GM12878 (cell line): Measurements from ENCODE around the gene PTRH2. TPM values are rescaled to one million over a fixed set of nuclear protein-coding genes. Genes with fewer than 3 reads are reported as not detected.

Experiments
- ATAC-seq: fragments of 200-7000 bp; cut with Tn5 transposase; 3 replicates; pipeline ENCODE4 v1.9.1; 2020; ENCODE audit warnings: mild to moderate bottlenecking, moderate library complexity
- BruUV-seq: library from RNA; stranded (reverse); fragments of 400-500 nt; replicated peaks from 2 replicates; lab custom pipeline; 2021; lab: Mats Ljungman, UMichigan
- CTCF ChIA-PET: fragments of 300-600 bp; sonication (Branson Sonifier 250); formaldehyde crosslinking; extraction: SDS; loops from one replicate; lab custom pipeline; 2021; ENCODE audit warnings: inconsistent platforms; lab: Yijun Ruan, JAX
- POLR2A ChIA-PET: fragments of 350-600 bp; formaldehyde crosslinking; extraction: SDS; loops from one replicate; lab custom pipeline; 2021; ENCODE audit warnings: inconsistent platforms; lab: Charles Lee
- RAD21 ChIA-PET: fragments of 300-600 bp; sonication (Branson Sonifier 250); formaldehyde crosslinking; loops from one replicate; lab custom pipeline; 2023; ENCODE audit warnings: antibody characterized with exemption; ENCODE audit not compliant: unreplicated experiment; lab: Charles Lee
- SMC1A ChIA-PET: fragments of 300-600 bp; sonication (Branson Sonifier 250); formaldehyde crosslinking; loops from one replicate; lab custom pipeline; 2023; ENCODE audit not compliant: unreplicated experiment, uncharacterized antibody; lab: Charles Lee
- DNase-seq: peaks from one replicate; pipeline ENCODE4 v3.0.0-alpha.2; 2011; ENCODE audit warnings: low read depth, low spot score
- FAIRE-seq: peaks from 3 replicates; lab custom pipeline; 2011; peaks lifted over from hg19 to GRCh38; lab: Jason Lieb, UNC
- H2AFZ ChIP-seq: 2 replicates; pipeline ENCODE4 v1.6.0; 2011; ENCODE audit warnings: low read depth, low read length, control low read depth; ENCODE audit not compliant: control insufficient read depth
- H3K27ac ChIP-seq: 2 replicates; pipeline ENCODE4 v1.5.1; 2011; ENCODE audit warnings: control low read depth; ENCODE audit not compliant: control insufficient read depth, insufficient read depth
- H3K27me3 ChIP-seq, 2 experiments: replicated peaks in 1 of 2; 2 replicates each; pipeline versions ENCODE4 v1.6.0 to v1.6.1; 2011; ENCODE audit warnings: low read length in 1 of 2; ENCODE audit not compliant: control insufficient read depth in 2 of 2, insufficient read depth in 2 of 2
- H3K36me3 ChIP-seq, 2 experiments: 2 replicates each; pipeline ENCODE4 v1.5.1; 2011; ENCODE audit warnings: low read length in 1 of 2; ENCODE audit not compliant: control insufficient read depth in 2 of 2, insufficient read depth in 2 of 2
- H3K4me1 ChIP-seq: 2 replicates; pipeline ENCODE4 v1.6.1; 2011; ENCODE audit warnings: mild to moderate bottlenecking, low read length, moderate library complexity, mixed read lengths; ENCODE audit not compliant: control insufficient read depth, insufficient read depth
- H3K4me2 ChIP-seq: 2 replicates; pipeline ENCODE4 v1.6.0; 2011; ENCODE audit warnings: control low read depth; ENCODE audit not compliant: control insufficient read depth, insufficient read depth
- H3K4me3 ChIP-seq: fragments of 200-600 bp; sonication (generic); 2 replicates; pipeline ENCODE4 v1.5.1; 2016
- H3K79me2 ChIP-seq: 2 replicates; pipeline ENCODE4 v1.6.0; 2011; ENCODE audit warnings: low read length; ENCODE audit not compliant: control insufficient read depth, insufficient read depth
- H3K9ac ChIP-seq: 2 replicates; pipeline ENCODE4 v1.8.0; 2011; ENCODE audit warnings: low read length, control low read depth, mixed read lengths; ENCODE audit not compliant: control insufficient read depth, insufficient read depth
- H3K9me3 ChIP-seq: replicated peaks from 3 replicates; pipeline ENCODE4 v1.5.1; 2011; ENCODE audit warnings: mild to moderate bottlenecking, low read length; ENCODE audit not compliant: control insufficient read depth, insufficient read depth
- H4K20me1 ChIP-seq: 2 replicates; pipeline ENCODE4 v1.6.0; 2011; ENCODE audit not compliant: control insufficient read depth, insufficient read depth
- CEBPB ChIP-seq, 2 experiments: fragments of 150-350 bp in 1 of 2; IDR thresholded peaks; 2 replicates each; pipeline ENCODE4 v1.6.1; 2012 to 2014; ENCODE audit warnings: low read depth in 2 of 2, low read length in 2 of 2, borderline replicate concordance in 1 of 2, inconsistent platforms in 1 of 2
- EP300 ChIP-seq, 2 experiments: fragments of 150-350 bp in 1 of 2; IDR thresholded peaks; 2 replicates each; pipeline ENCODE4 v1.6.1; 2011 to 2012; ENCODE audit warnings: low read depth in 2 of 2, low read length in 2 of 2, borderline replicate concordance in 1 of 2, improper control_type of control experiment in 1 of 2, inconsistent platforms in 1 of 2; ENCODE audit not compliant: control insufficient read depth in 1 of 2
- FOXM1 ChIP-seq: IDR thresholded peaks from 2 replicates; pipeline ENCODE4 v1.6.1; 2012; ENCODE audit warnings: low read depth, mild to moderate bottlenecking, inconsistent platforms, low read length, moderate library complexity
- IKZF2 ChIP-seq, 2 experiments: fragments of 450-650 bp; IDR thresholded peaks; 2 replicates each; pipeline ENCODE4 v1.6.1; 2017; ENCODE audit warnings: mild to moderate bottlenecking in 2 of 2, moderate library complexity in 2 of 2
- IRF4 ChIP-seq: IDR thresholded peaks from 2 replicates; pipeline ENCODE4 v1.6.1; 2011; ENCODE audit warnings: low read depth, low read length
- KLF5 ChIP-seq: fragments of 450-650 bp; IDR thresholded peaks from 2 replicates; pipeline ENCODE4 v1.6.1; 2014; ENCODE audit warnings: mild to moderate bottlenecking; ENCODE audit not compliant: partially characterized antibody
- MTA3 ChIP-seq: IDR thresholded peaks from 2 replicates; pipeline ENCODE4 v1.6.1; 2012; ENCODE audit warnings: low read length, inconsistent platforms, borderline replicate concordance
- NBN ChIP-seq: fragments of 450-650 bp; IDR thresholded peaks from 2 replicates; pipeline ENCODE4 v1.6.1; 2016
- NFYA ChIP-seq: IDR thresholded peaks from 2 replicates; pipeline ENCODE4 v1.6.1; 2011; ENCODE audit warnings: low read depth, mild to moderate bottlenecking, low read length, improper control_type of control experiment, borderline replicate concordance
- NR2C1 ChIP-seq: fragments of 450-650 bp; IDR thresholded peaks from 2 replicates; pipeline ENCODE4 v1.6.1; 2017; ENCODE audit warnings: antibody characterized with exemption, mild to moderate bottlenecking, moderate library complexity
- POU2F2 ChIP-seq: IDR thresholded peaks from 3 replicates; pipeline ENCODE4 v1.6.1; 2011; ENCODE audit warnings: low read depth, mild to moderate bottlenecking, low read length, borderline replicate concordance
- RUNX3 ChIP-seq: IDR thresholded peaks from 2 replicates; pipeline ENCODE4 v1.6.1; 2012; ENCODE audit warnings: low read length, inconsistent platforms
- SP1 ChIP-seq: IDR thresholded peaks from one replicate; pipeline ENCODE4 v1.6.1; 2011; ENCODE audit warnings: low read depth, low read length
- SUPT20H ChIP-seq: IDR thresholded peaks from 2 replicates; pipeline ENCODE4 v1.6.1; 2011; ENCODE audit warnings: low read depth, mild to moderate bottlenecking, low read length, moderate library complexity, borderline replicate concordance; ENCODE audit not compliant: control insufficient read depth
- TAF1 ChIP-seq: IDR thresholded peaks from 2 replicates; pipeline ENCODE4 v1.6.1; 2011; ENCODE audit warnings: mild to moderate bottlenecking, low read depth, low read length, borderline replicate concordance
- ZNF207 ChIP-seq: fragments of 450-650 bp; IDR thresholded peaks from 2 replicates; pipeline ENCODE4 v1.6.1; 2014; ENCODE audit warnings: antibody characterized with exemption, mild to moderate bottlenecking, borderline replicate concordance
- ZZZ3 ChIP-seq: IDR thresholded peaks from 2 replicates; pipeline ENCODE4 v1.6.1; 2011; ENCODE audit warnings: low read depth; ENCODE audit not compliant: control insufficient read depth, insufficient read length
- WGBS: methylation state at CpG from one replicate; pipeline ENCODE4 v1.1.6; 2016; ENCODE audit warnings: low lambda C conversion rate; ENCODE audit not compliant: insufficient replicate concordance, insufficient coverage; ENCODE audit errors: missing lambda C conversion rate; 5-methylcytosine and 5-hydroxymethylcytosine counted together
- in situ Hi-C: fragments of 300-500 bp; cut with MboI; formaldehyde crosslinking; loops from 9 replicates; pipeline ENCODE4 v1.14.3; 2018; ENCODE audit warnings: mixed read lengths
- intact Hi-C: fragments of 100-400 bp; cut with micrococcal nuclease; formaldehyde crosslinking; loops from one replicate; pipeline ENCODE4 v1.14.2; 2022; ENCODE audit not compliant: unreplicated experiment
- polyA plus RNA-seq, 11 experiments: library from polyadenylated mRNA; depleted of rRNA in 4 of 11; unstranded in 6 of 11; stranded (reverse) in 5 of 11; fragments of >200 nt; fragmentation: Nextera tagmentation in 4 of 11; fragmentation: Illumina TruSeq in 1 of 11; extraction: Ambion mirVana in 4 of 11; extraction: Trizol in 1 of 11; gene quantifications; 1 replicate in 1 of 11; 2 replicates in 10 of 11; pipeline versions ENCODE4 v1.2.1 to v1.2.3, GENCODE V29; 2011 to 2016; ENCODE audit warnings: inconsistent platforms in 2 of 11, missing spikeins in 2 of 11, low read depth in 1 of 11
- total RNA-seq, 4 experiments: library from RNA; depleted of rRNA in 3 of 4; stranded (reverse); fragments of >200 nt in 3 of 4; fragmentation: Illumina TruSeq in 1 of 4; extraction: Trizol in 1 of 4; gene quantifications; 2 replicates each; pipeline versions ENCODE4 v1.2.1 to v1.2.3, GENCODE V29; 2013 to 2021

The PTRH2 gene
- total and polyA plus RNA-seq, 10 of the 15 experiments (the other 5 are each of a cell fraction or from before 2014, with no cell fraction given): 37.7 to 156 (median 63.4) TPM

GRCh38 chr17:59669411-59669810 is 37.8 kb downstream of the PTRH2 start:
- POLR2A ChIA-PET: interaction anchor here (1.0 to 2.6 kb wide), 3 partner anchors 26 to 49 kb away, joined by 3 to 23 read pairs (median 4); partner anchors contain the start of genes CLTC, PTRH2 and VMP1

More at GRCh38 chr17:59669411-59669810, 37.8 kb downstream of the PTRH2 start:
- Histone ChIP-seq H3K4me1 (peaks cover 8% of the 10 kb centered on the region), H3K9me3 (no peaks in the 10 kb centered on the region), H3K9ac (no peak overlapping the region), H2AFZ (no peak overlapping the region), H3K79me2 (peaks cover 6% of the 10 kb centered on the region), H3K27ac (peak overlapping the region; percentile 52; the same call in 1 of the 2 replicates), H3K4me2 (no peak overlapping the region), H3K4me3 (no peak overlapping the region), H3K27me3 (no peaks in the 10 kb centered on the region), H4K20me1 (no peaks in the 10 kb centered on the region), H3K36me3 (peaks cover 6 to 43% of the 10 kb centered on the region in 2 experiments)
- ChIA-PET SMC1A (interaction anchor here (0.8 to 5.8 kb wide), 17 partner anchors 9 to 784 kb away, joined by 3 to 70 read pairs (median 3); partner anchors contain the start of gene CLTC), CTCF (interaction anchor here (0.9 to 3.7 kb wide), 5 partner anchors 9 to 106 kb away, joined by 3 to 11 read pairs (median 5); no protein-coding TSS in a partner anchor), RAD21 (interaction anchor here (0.7 to 3.4 kb wide), 10 partner anchors 17 to 449 kb away, joined by 3 to 29 read pairs (median 6); partner anchors contain the start of genes CLTC, GDPD1, PTRH2 and VMP1)
- 26% methylated on average over 1 of the region's 1 CpG for WGBS
- intact Hi-C loops: no loop called here
- ATAC-seq (peak; percentile 78), FAIRE-seq (peak; percentile 72), DNase-seq (no peak)
- BruUV-seq: no TSS peak
- in situ Hi-C loops: no loop called here
- TF ChIP-seq FOXM1 (no peak), SP1 (no peak), KLF5 (no peak), NBN (no peak), ZNF207 (no peak), ZZZ3 (no peak), CEBPB (IDR thresholded peaks at IDR 0.05; ENCODE audit: borderline replicate concordance in 1 of 2, low read depth in 2 of 2, low read length in 2 of 2) (no peak), RUNX3 (no peak), IRF4 (no peak), NR2C1 (no peak), EP300 (IDR thresholded peaks at IDR 0.05; ENCODE audit: borderline replicate concordance in 1 of 2, control insufficient read depth in 1 of 2, low read depth in 2 of 2, low read length in 2 of 2) (no peak), POU2F2 (no peak), NFYA (no peak), TAF1 (no peak), IKZF2 (IDR thresholded peaks at IDR 0.05) (no peak), MTA3 (no peak), SUPT20H (no peak)
